22Rv1 (cell line): ENCODE measurements around the gene NDE1.

Experiments used
- CTCF ChIP-seq: fragments of 450-650 bp; IDR thresholded peaks from 2 replicates; pipeline ENCODE4 v1.5.1; 2017; ENCODE audit warnings: mild to moderate bottlenecking
- ZFX ChIP-seq: fragments of 450-650 bp; IDR thresholded peaks from 2 replicates; pipeline ENCODE4 v1.6.1; 2017; ENCODE audit warnings: antibody characterized with exemption, borderline replicate concordance

GRCh38 chr16:15735610-15736009, 85.6 kb downstream of the NDE1 start:
- TF ChIP-seq CTCF: no peak
- TF ChIP-seq ZFX: no peak
